ENCODE data around the gene APMAP. TPM values are rescaled to one million over a fixed set of nuclear protein-coding genes. Genes with fewer than 3 reads are reported as not detected.

The APMAP gene
- total and polyA plus RNA-seq, 2 of the 13 experiments (the other 11 are each of a cell fraction or from before 2014, with no cell fraction given) = 168 to 214 TPM

- TF ChIP-seq ATF5 (CRISPR knock-in tag; IDR thresholded peaks at IDR 0.05; ENCODE audit: low read depth) = no peak
- TF ChIP-seq ZNF777 (CRISPR knock-in tag; IDR thresholded peaks at IDR 0.05) = no peak
- TF ChIP-seq CREB1 (IDR thresholded peaks at IDR 0.05) = no peak
- no peak for TF ChIP-seq CREB1 (CRISPR knock-in tag; IDR thresholded peaks at IDR 0.05)
- no peak for TF ChIP-seq SMAD9 (CRISPR knock-in tag; IDR thresholded peaks at IDR 0.05)
- TF ChIP-seq SRSF1 (optimal IDR thresholded peaks at IDR 0.05; ENCODE audit: low read depth, low read length) = no peak
- no peak for TF ChIP-seq ZNF326 (CRISPR knock-in tag; IDR thresholded peaks at IDR 0.05; ENCODE audit: borderline replicate concordance)
- TF ChIP-seq RNF219 (CRISPR knock-in tag; IDR thresholded peaks at IDR 0.05) = no peak
- TF ChIP-seq MYC (CRISPR knock-in tag; IDR thresholded peaks at IDR 0.05; ENCODE audit: borderline replicate concordance) = no peak
- TF ChIP-seq, protein P1, sequence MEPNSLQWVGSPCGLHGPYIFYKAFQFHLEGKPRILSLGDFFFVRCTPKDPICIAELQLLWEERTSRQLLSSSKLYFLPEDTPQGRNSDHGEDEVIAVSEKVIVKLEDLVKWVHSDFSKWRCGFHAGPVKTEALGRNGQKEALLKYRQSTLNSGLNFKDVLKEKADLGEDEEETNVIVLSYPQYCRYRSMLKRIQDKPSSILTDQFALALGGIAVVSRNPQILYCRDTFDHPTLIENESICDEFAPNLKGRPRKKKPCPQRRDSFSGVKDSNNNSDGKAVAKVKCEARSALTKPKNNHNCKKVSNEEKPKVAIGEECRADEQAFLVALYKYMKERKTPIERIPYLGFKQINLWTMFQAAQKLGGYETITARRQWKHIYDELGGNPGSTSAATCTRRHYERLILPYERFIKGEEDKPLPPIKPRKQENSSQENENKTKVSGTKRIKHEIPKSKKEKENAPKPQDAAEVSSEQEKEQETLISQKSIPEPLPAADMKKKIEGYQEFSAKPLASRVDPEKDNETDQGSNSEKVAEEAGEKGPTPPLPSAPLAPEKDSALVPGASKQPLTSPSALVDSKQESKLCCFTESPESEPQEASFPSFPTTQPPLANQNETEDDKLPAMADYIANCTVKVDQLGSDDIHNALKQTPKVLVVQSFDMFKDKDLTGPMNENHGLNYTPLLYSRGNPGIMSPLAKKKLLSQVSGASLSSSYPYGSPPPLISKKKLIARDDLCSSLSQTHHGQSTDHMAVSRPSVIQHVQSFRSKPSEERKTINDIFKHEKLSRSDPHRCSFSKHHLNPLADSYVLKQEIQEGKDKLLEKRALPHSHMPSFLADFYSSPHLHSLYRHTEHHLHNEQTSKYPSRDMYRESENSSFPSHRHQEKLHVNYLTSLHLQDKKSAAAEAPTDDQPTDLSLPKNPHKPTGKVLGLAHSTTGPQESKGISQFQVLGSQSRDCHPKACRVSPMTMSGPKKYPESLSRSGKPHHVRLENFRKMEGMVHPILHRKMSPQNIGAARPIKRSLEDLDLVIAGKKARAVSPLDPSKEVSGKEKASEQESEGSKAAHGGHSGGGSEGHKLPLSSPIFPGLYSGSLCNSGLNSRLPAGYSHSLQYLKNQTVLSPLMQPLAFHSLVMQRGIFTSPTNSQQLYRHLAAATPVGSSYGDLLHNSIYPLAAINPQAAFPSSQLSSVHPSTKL (CRISPR knock-in tag; IDR thresholded peaks at IDR 0.05) = no peak
- no peak for TF ChIP-seq IRX3 (CRISPR knock-in tag; IDR thresholded peaks at IDR 0.05; ENCODE audit: borderline replicate concordance, low read depth)
Observed at GRCh38 chr20:24935140-24935539, 57.4 kb downstream of the APMAP start (continued).

All from HepG2 (cell line).